Cardiac muscle cell (in vitro differentiated cells and primary cell): ENCODE results near the gene TGFBR3. TPM values are rescaled to one million over a fixed set of nuclear protein-coding genes. Genes with fewer than 3 reads are reported as not detected.

Source experiments
- DNase-seq, 2 donors: peaks; one replicate each; pipeline versions ENCODE4 v3.0.0 to v3.0.0-alpha.2; 2010 to 2017; ENCODE audit warnings: low read depth in 1 of 2, low spot score in 1 of 2
- H3K27ac ChIP-seq: fragments of 200-600 bp; sonication (generic); 2 replicates; pipeline ENCODE4 v1.5.1; 2016
- H3K27me3 ChIP-seq: fragments of 200-600 bp; sonication (generic); 2 replicates; pipeline ENCODE4 v1.6.0; 2016; ENCODE audit warnings: control low read depth
- H3K36me3 ChIP-seq: fragments of 200-600 bp; sonication (generic); 2 replicates; pipeline ENCODE4 v1.5.1; 2016; ENCODE audit warnings: control low read depth
- H3K4me1 ChIP-seq: fragments of 200-600 bp; sonication (generic); 2 replicates; pipeline ENCODE4 v1.8.1; 2017; ENCODE audit warnings: low read depth, mild to moderate bottlenecking, mixed run types
- H3K4me3 ChIP-seq: fragments of 200-600 bp; sonication (generic); 2 replicates; pipeline ENCODE4 v1.5.1; 2016; ENCODE audit warnings: mild to moderate bottlenecking
- H3K9me3 ChIP-seq: fragments of 200-600 bp; sonication (generic); 2 replicates; pipeline ENCODE4 v1.5.1; 2017; ENCODE audit warnings: low read depth, mild to moderate bottlenecking, control low read depth
- polyA plus RNA-seq: library from polyadenylated mRNA; unstranded; fragments of >200 nt; fragmentation: Nextera tagmentation; extraction: Ambion mirVana; gene quantifications from 2 replicates; pipeline ENCODE4 v1.2.1, GENCODE V29; 2016
- total RNA-seq: library from RNA; depleted of rRNA; stranded (reverse); fragments of >200 nt; gene quantifications from 2 replicates; pipeline ENCODE4 v1.2.3, GENCODE V29; 2016
- TF ChIP-seq, protein P1 (sequence below): IDR thresholded peaks from 2 replicates; pipeline ENCODE4 v1.5.1; 2012; ENCODE audit warnings: low read depth, mild to moderate bottlenecking, low read length

Gene TGFBR3
- total and polyA plus RNA-seq, 2 experiments from 2014 or later, result 10.3 to 11.8 TPM

GRCh38 chr1:91711504-91712247, 174.3 kb downstream of the TGFBR3 start:
- Histone ChIP-seq H3K4me3 (no peak overlapping the region), H3K36me3 (no peaks in the 10 kb centered on the region), H3K27ac (no peak overlapping the region), H3K4me1 (peaks cover 27% of the 10 kb centered on the region), H3K27me3 (no peaks in the 10 kb centered on the region), H3K9me3 (no peaks in the 10 kb centered on the region)
- TF ChIP-seq, protein P1, sequence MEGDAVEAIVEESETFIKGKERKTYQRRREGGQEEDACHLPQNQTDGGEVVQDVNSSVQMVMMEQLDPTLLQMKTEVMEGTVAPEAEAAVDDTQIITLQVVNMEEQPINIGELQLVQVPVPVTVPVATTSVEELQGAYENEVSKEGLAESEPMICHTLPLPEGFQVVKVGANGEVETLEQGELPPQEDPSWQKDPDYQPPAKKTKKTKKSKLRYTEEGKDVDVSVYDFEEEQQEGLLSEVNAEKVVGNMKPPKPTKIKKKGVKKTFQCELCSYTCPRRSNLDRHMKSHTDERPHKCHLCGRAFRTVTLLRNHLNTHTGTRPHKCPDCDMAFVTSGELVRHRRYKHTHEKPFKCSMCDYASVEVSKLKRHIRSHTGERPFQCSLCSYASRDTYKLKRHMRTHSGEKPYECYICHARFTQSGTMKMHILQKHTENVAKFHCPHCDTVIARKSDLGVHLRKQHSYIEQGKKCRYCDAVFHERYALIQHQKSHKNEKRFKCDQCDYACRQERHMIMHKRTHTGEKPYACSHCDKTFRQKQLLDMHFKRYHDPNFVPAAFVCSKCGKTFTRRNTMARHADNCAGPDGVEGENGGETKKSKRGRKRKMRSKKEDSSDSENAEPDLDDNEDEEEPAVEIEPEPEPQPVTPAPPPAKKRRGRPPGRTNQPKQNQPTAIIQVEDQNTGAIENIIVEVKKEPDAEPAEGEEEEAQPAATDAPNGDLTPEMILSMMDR, result no peak
- DNase-seq, result no peak

GRCh38 chr1:91710261-91710660, 175.7 kb downstream of the TGFBR3 start:
- H3K27ac ChIP-seq, result no peak overlapping the region
- H3K4me1 ChIP-seq, result peaks cover 27% of the 10 kb centered on the region
- TF ChIP-seq, protein P1, result no peak
- no peaks in the 10 kb centered on the region for H3K36me3 ChIP-seq
- H3K27me3 ChIP-seq, result no peaks in the 10 kb centered on the region
- no peak for DNase-seq
- H3K9me3 ChIP-seq, result no peaks in the 10 kb centered on the region
- no peak overlapping the region for H3K4me3 ChIP-seq

DNA sequence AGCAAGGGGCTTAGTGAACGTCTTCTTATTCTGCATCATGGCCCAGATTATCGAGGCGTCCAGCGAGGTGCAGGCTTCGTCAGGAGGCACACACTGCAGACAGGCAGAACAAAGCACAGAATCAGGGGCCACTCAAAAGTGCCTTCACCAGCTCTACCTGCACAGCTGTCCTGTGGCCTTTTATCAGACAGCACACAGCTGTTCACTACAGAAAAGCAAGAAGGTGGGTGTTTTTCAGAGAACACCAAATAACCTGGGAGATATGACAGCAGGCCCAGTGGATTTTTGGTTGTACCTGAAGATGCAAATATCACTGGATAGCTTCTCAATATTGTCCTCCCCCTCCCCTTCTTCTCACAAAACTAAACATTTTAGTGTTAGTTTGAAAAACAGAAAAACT, 177.3 kb downstream of the TGFBR3 start:
- DNase-seq, result no peak
- H3K4me3 ChIP-seq, result no peak overlapping the region

GRCh38 chr1:91707890-91708218, 178.1 kb downstream of the TGFBR3 start:
- Histone ChIP-seq H3K27ac (peak overlapping the region; percentile 23), H3K4me3 (no peak overlapping the region), H3K36me3 (no peaks in the 10 kb centered on the region), H3K4me1 (peaks cover 18% of the 10 kb centered on the region), H3K27me3 (no peaks in the 10 kb centered on the region), H3K9me3 (no peaks in the 10 kb centered on the region)
- no peak for DNase-seq
- TF ChIP-seq, protein P1, result no peak

More for the DNA sequence above, 177.3 kb downstream of the TGFBR3 start:
- H3K36me3 ChIP-seq, result no peaks in the 10 kb centered on the region
- H3K27ac ChIP-seq, result no peak overlapping the region
- no peaks in the 10 kb centered on the region for H3K9me3 ChIP-seq
- TF ChIP-seq, protein P1, result no peak
- H3K27me3 ChIP-seq, result no peaks in the 10 kb centered on the region
- H3K4me1 ChIP-seq, result peaks cover 26% of the 10 kb centered on the region

DNA sequence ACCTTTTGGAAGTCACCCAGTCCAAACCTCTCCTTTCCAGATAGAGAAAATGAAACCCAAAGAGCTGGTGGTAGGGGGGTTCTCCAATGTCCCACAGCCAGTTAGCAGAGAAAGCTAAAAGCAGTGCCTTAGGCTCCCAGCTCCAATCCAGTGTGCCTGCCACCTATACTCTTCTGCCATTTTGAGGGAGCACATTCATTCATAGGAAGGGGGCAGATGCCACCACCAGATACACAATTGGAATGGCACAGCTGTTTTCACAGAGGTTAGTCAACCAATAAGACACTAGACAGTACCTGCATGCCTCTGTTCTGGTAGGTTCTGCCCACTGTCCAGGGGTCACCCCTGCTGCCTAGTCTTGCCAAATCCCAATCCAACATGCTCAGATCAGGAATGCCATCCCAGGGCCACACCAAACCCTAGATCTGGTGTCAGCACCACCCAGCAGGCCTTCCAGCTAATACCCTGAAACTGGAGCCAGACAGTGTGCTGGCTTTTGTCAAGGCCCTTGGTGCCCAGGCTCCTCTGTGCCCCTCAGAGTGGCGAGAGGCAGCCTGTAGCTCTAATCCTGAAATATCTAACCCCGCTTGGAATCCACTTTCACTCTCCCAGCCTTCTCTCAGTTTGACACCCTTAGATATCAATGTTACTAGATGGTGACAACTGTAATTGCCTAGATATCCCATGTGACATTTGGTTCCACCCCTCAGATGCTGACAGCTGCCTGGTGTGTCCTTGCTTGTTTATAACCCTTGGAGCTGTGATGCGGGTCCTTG, 178.6 kb downstream of the TGFBR3 start:
- TF ChIP-seq, protein P1, result no peak
- peaks cover 12% of the 10 kb centered on the region for H3K4me1 ChIP-seq
- H3K36me3 ChIP-seq, result no peaks in the 10 kb centered on the region
- H3K4me3 ChIP-seq, result no peak overlapping the region
- peak in 1 of 2 donors; percentile 62 for DNase-seq
- peak overlapping the region; percentile 23 for H3K27ac ChIP-seq
- H3K27me3 ChIP-seq, result no peaks in the 10 kb centered on the region
- no peaks in the 10 kb centered on the region for H3K9me3 ChIP-seq
